Activated CD8-positive, alpha-beta T cell treated with anti-CD3 and anti-CD28 coated beads for 36 hours (primary cell): ENCODE data around the gene AQP1. TPM values are rescaled to one million over a fixed set of nuclear protein-coding genes. Genes with fewer than 3 reads are reported as not detected.

Source experiments
- ATAC-seq: fragments of 200-7000 bp; cut with Tn5 transposase; one replicate; pipeline ENCODE4 v1.10.0; 2021; ENCODE audit warnings: mild to moderate bottlenecking, moderate library complexity
- CTCF ChIA-PET: fragments of 350-600 bp; sonication (Branson Sonifier 250); formaldehyde crosslinking; loops from one replicate; lab custom pipeline; 2021; ENCODE audit warnings: antibody characterized with exemption; lab: Charles Lee
- POLR2A ChIA-PET: fragments of 350-600 bp; sonication (Branson Sonifier 250); formaldehyde crosslinking; loops from one replicate; lab custom pipeline; 2021; ENCODE audit warnings: antibody characterized with exemption; lab: Charles Lee
- DNase-seq: peaks from one replicate; pipeline ENCODE4 v3.0.0-alpha.2; 2020
- H3K27ac Mint-ChIP-seq: one replicate; pipeline ENCODE4 v1.8.0; 2021; ENCODE audit warnings: mild to moderate bottlenecking, mixed read lengths
- H3K27me3 Mint-ChIP-seq: one replicate; pipeline ENCODE4 v1.8.0; 2021; ENCODE audit warnings: mixed read lengths
- H3K36me3 Mint-ChIP-seq: one replicate; pipeline ENCODE4 v1.8.0; 2021; ENCODE audit warnings: low read depth, mixed read lengths
- H3K4me1 Mint-ChIP-seq: one replicate; pipeline ENCODE4 v1.8.0; 2021; ENCODE audit warnings: low read depth, mixed read lengths
- H3K4me3 Mint-ChIP-seq: one replicate; pipeline ENCODE4 v1.8.0; 2021; ENCODE audit warnings: mild to moderate bottlenecking, moderate library complexity, mixed read lengths
- H3K9me3 Mint-ChIP-seq: one replicate; pipeline ENCODE4 v1.8.0; 2021; ENCODE audit warnings: mixed read lengths
- intact Hi-C: fragments of 100-400 bp; cut with micrococcal nuclease; formaldehyde crosslinking; loops from one replicate; pipeline ENCODE4 v1.10.0; 2022
- total RNA-seq, 2 experiments: library from RNA; stranded (reverse); gene quantifications; one replicate each; pipeline ENCODE4 v1.2.3, GENCODE V29; 2021
- TF ChIP-seq, protein P1 (sequence below): fragments of 200-600 bp; IDR thresholded peaks from one replicate; pipeline ENCODE4 v1.8.0; 2022; ENCODE audit warnings: antibody characterized with exemption, mild to moderate bottlenecking

The AQP1 gene
- total RNA-seq, 2 experiments from 2014 or later: 0.22 to 0.27 TPM

DNA sequence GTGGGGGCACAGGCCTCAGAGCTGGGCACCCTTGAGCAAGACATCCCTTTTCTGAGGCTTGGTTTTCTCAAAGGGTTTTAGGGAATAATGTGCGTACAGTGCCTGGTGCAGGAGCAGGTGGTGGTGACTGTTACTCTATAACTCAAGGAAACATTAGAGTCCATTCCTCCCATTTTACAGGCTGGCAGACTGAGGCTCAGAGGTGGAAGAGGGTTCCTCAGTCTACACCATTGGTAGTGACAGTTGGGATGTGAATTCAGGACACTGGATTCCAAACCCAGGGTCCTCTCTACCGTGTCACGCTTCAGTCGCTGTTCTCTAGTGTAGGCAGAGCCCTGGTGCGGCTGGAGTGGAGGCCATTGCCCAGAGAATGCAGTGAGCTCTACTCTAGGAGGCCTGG lies 40.0 kb upstream of the AQP1 start:
- POLR2A ChIA-PET: no interaction called here
- H3K4me3 Mint-ChIP-seq: no peak overlapping the region
- H3K27ac Mint-ChIP-seq: no peak overlapping the region
- TF ChIP-seq, protein P1, sequence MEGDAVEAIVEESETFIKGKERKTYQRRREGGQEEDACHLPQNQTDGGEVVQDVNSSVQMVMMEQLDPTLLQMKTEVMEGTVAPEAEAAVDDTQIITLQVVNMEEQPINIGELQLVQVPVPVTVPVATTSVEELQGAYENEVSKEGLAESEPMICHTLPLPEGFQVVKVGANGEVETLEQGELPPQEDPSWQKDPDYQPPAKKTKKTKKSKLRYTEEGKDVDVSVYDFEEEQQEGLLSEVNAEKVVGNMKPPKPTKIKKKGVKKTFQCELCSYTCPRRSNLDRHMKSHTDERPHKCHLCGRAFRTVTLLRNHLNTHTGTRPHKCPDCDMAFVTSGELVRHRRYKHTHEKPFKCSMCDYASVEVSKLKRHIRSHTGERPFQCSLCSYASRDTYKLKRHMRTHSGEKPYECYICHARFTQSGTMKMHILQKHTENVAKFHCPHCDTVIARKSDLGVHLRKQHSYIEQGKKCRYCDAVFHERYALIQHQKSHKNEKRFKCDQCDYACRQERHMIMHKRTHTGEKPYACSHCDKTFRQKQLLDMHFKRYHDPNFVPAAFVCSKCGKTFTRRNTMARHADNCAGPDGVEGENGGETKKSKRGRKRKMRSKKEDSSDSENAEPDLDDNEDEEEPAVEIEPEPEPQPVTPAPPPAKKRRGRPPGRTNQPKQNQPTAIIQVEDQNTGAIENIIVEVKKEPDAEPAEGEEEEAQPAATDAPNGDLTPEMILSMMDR: no peak
- intact Hi-C loops: no loop called here
- no peaks in the 10 kb centered on the region for H3K36me3 Mint-ChIP-seq
- CTCF ChIA-PET: no interaction called here
- no peaks in the 10 kb centered on the region for H3K27me3 Mint-ChIP-seq
- no peaks in the 10 kb centered on the region for H3K4me1 Mint-ChIP-seq
- ATAC-seq (no peak), DNase-seq (no peak)
- no peaks in the 10 kb centered on the region for H3K9me3 Mint-ChIP-seq

DNA sequence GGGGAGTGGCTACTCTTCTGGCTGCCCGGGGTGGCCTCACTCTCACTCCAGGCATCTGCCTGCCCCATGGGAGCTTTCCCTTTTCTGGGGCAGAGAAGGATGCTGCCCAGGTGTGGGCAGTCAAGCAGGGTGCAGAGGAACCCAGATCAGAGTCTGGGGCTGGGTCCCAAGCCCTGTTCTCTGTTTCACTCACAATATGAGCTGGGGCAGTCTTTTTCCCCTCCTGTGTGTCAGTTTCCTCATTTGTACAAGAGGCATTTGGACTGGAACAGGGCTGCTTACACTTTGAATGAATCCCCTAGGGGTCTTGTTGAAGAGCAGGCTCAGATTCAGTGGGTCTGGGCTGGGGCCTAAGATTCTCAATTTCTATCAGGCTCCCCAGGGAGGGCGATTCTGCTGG lies 38.4 kb upstream of the AQP1 start:
- H3K27ac Mint-ChIP-seq: no peak overlapping the region
- H3K9me3 Mint-ChIP-seq: no peaks in the 10 kb centered on the region
- no peaks in the 10 kb centered on the region for H3K27me3 Mint-ChIP-seq
- CTCF ChIA-PET: no interaction called here
- ATAC-seq (no peak), DNase-seq (no peak)
- intact Hi-C loops: no loop called here
- H3K4me3 Mint-ChIP-seq: no peak overlapping the region
- TF ChIP-seq, protein P1: no peak
- no peaks in the 10 kb centered on the region for H3K4me1 Mint-ChIP-seq
- no peaks in the 10 kb centered on the region for H3K36me3 Mint-ChIP-seq
- POLR2A ChIA-PET: no interaction called here

DNA sequence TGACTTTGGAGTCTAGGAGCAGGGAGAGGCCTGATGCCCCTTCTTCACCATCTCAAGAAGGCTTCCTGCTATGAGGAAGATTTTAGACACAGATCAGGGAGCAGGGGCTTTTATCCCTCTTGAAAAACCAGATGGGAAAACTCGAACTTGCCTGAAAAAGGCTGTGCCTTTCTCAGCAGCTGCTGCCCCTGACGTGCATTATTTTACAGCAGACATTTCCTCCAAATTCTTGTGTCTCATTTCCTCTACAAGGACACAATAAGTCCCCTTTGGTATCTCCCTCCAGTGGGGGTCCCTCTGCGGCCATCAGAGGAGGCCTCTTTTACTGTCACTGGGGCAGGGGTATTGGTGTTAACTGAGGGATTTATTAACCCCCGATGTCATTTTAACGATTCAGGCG lies 38.0 kb upstream of the AQP1 start:
- intact Hi-C loops: no loop called here
- H3K9me3 Mint-ChIP-seq: no peaks in the 10 kb centered on the region
- H3K4me1 Mint-ChIP-seq: no peaks in the 10 kb centered on the region
- TF ChIP-seq, protein P1: no peak
- ATAC-seq (no peak), DNase-seq (no peak)
- H3K27ac Mint-ChIP-seq: no peak overlapping the region
- H3K4me3 Mint-ChIP-seq: no peak overlapping the region
- POLR2A ChIA-PET: no interaction called here
- no peaks in the 10 kb centered on the region for H3K27me3 Mint-ChIP-seq
- CTCF ChIA-PET: no interaction called here
- H3K36me3 Mint-ChIP-seq: no peaks in the 10 kb centered on the region

DNA sequence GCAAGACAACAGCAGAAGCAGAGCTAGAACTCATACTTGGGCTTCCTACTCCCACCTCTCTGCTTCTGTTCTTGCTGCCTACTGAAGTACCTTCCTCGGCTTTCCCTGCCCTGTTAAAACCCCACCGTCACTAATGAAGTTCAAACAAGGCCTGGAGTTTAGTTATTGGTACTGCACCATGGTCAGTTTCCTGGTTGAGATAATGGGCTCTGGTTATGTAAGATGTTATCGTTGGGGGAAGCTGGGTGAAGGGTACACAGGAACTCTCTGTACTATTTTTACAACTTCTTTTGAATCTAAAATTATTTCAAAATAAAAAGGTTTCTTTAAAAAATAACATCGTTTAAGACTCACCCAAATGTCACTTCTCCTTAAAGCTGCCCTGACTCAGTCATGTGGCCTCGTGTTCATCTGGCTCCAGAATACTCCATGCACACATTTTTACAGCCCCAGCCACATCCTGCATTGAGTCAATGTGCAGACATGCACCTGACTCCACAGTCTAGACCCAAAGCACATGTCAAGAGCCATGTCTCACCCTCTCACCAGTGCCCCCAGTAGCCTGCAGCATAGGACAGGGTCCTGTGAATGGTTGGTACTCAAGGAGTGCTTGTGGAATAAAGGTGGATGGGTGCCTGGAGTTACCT lies 36.9 kb upstream of the AQP1 start:
- no peak for ATAC-seq
- H3K36me3 Mint-ChIP-seq: no peaks in the 10 kb centered on the region
- intact Hi-C loops: no loop called here
- ChIA-PET CTCF (interaction anchor here (1.8 kb wide), 1 partner anchor 64 kb away, joined by 4 read pairs; no protein-coding TSS in a partner anchor), POLR2A (no interaction called here)
- DNase-seq: no peak
- no peaks in the 10 kb centered on the region for H3K9me3 Mint-ChIP-seq
- no peak overlapping the region for H3K27ac Mint-ChIP-seq
- no peak overlapping the region for H3K4me3 Mint-ChIP-seq
- H3K27me3 Mint-ChIP-seq: no peaks in the 10 kb centered on the region
- TF ChIP-seq, protein P1: no peak
- no peaks in the 10 kb centered on the region for H3K4me1 Mint-ChIP-seq

DNA sequence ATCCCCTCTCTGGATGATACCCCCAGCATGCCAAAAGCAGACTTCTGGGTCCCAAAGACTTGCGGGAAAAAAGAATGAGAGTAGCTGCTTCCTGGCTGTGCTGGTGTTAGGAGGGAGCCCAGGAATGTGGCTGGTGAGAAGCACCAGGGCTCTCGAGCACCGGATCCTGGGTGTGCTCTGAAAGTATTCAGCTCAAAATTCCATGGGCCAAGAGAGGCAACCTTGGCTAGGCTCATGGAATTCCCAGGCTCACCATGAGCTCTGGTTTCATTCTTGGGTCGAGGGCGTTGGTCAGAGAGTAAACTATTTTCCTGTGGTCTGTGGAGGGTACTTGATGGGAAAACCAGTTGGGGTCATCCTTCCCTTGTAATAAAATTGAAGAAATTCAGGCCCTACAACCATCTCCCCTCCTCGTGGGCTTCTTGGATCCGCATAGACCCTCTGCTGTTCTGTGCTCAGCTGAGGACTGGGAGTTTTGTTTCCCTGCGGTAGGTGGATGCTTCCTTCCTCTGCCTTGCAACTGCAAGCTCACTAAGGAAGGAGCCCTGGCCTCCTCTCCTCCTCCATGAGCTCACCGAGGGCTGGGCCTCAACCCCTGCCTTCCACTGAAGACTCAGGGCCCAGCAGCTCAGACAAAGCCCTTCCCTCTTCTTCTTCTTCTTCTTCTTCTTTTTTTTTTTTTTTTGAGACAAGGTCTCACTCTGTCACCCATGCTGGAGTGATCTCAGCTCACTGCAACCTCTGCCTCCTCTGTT lies 34.5 kb upstream of the AQP1 start:
- H3K9me3 Mint-ChIP-seq: no peaks in the 10 kb centered on the region
- DNase-seq (no peak), ATAC-seq (no peak)
- TF ChIP-seq, protein P1: no peak
- H3K27ac Mint-ChIP-seq: no peak overlapping the region
- intact Hi-C loops: no loop called here
- H3K4me3 Mint-ChIP-seq: no peak overlapping the region
- CTCF ChIA-PET: no interaction called here
- no peaks in the 10 kb centered on the region for H3K27me3 Mint-ChIP-seq
- POLR2A ChIA-PET: no interaction called here
- no peaks in the 10 kb centered on the region for H3K4me1 Mint-ChIP-seq
- no peaks in the 10 kb centered on the region for H3K36me3 Mint-ChIP-seq
